HCT116 (cell line): Measurements from ENCODE around the gene FTCD.

Experiments used
- CTCF ChIP-seq, 3 experiments: fragments of 200-600 bp in 1 of 3; sonication (generic) in 1 of 3; IDR thresholded peaks in 2 of 3; conservative IDR thresholded peaks in 1 of 3; 2 replicates each; pipeline ENCODE4 v1.5.1; 2012 to 2017; ENCODE audit warnings: low read depth in 2 of 3, low read length in 2 of 3, antibody characterized with exemption in 1 of 3, borderline replicate concordance in 1 of 3, control low read depth in 1 of 3, mild to moderate bottlenecking in 1 of 3, mixed read lengths in 1 of 3, mixed run types in 1 of 3, moderate library complexity in 1 of 3; ENCODE audit not compliant: insufficient read depth in 1 of 3
- JUND ChIP-seq: IDR thresholded peaks from 2 replicates; pipeline ENCODE4 v1.6.1; 2012
- POLR2A ChIP-seq: IDR thresholded peaks from 2 replicates; pipeline ENCODE4 v1.7.0; 2011; ENCODE audit warnings: borderline replicate concordance; ENCODE audit not compliant: insufficient read depth, insufficient read length; ENCODE audit errors: extremely low read depth
- POLR2AphosphoS5 ChIP-seq: IDR thresholded peaks from 2 replicates; pipeline ENCODE4 v1.6.1; 2011; ENCODE audit warnings: mild to moderate bottlenecking, low read depth, low read length, moderate library complexity
- RAD21 ChIP-seq: IDR thresholded peaks from 2 replicates; pipeline ENCODE4 v1.6.1; 2012; ENCODE audit warnings: low read depth, mild to moderate bottlenecking
- REST ChIP-seq: IDR thresholded peaks from 2 replicates; pipeline ENCODE4 v1.6.1; 2012; ENCODE audit warnings: low read depth
- YY1 ChIP-seq: IDR thresholded peaks from 2 replicates; pipeline ENCODE4 v1.6.1; 2011; ENCODE audit warnings: low read length, low read depth, moderate library complexity, mild to moderate bottlenecking; ENCODE audit not compliant: insufficient replicate concordance; ENCODE audit errors: extremely low read depth
- ZBTB33 ChIP-seq: IDR thresholded peaks from 2 replicates; pipeline ENCODE4 v1.6.1; 2011; ENCODE audit warnings: mild to moderate bottlenecking, low read length, moderate library complexity; ENCODE audit not compliant: insufficient replicate concordance; ENCODE audit errors: extremely low read depth
- ZNF274 ChIP-seq: fragments of 200-500 bp; sonication (Bioruptor generic); IDR thresholded peaks from 2 replicates; pipeline ENCODE4 v1.6.1; 2014; ENCODE audit warnings: mild to moderate bottlenecking, low read depth, low read length, inconsistent platforms

- TF ChIP-seq ZBTB33 = no peak
- no peak for TF ChIP-seq CTCF (IDR thresholded peaks at IDR 0.05 in 2 of 3, conservative IDR thresholded peaks at IDR 0.05 in 1 of 3; ENCODE audit: borderline replicate concordance in 1 of 3, insufficient read depth in 1 of 3, low read depth in 2 of 3, low read length in 2 of 3)
- TF ChIP-seq POLR2AphosphoS5 = no peak
- TF ChIP-seq ZNF274 = no peak
- no peak for TF ChIP-seq RAD21
- TF ChIP-seq YY1 = no peak
- TF ChIP-seq JUND = no peak
- TF ChIP-seq REST = no peak
- TF ChIP-seq POLR2A = no peak
Observed at GRCh38 chr21:46173573-46173972, 18.2 kb upstream of the FTCD start.
